ENCODE results near the gene ACOXL.

ACOXL gene

GRCh38 chr2:110771547-110772382, 39.4 kb downstream of the ACOXL start:
- no peak overlapping the region for H3K4me3 ChIP-seq (ENCODE audit: low read depth, low read length)
- no peak for DNase-seq (ENCODE audit: low read depth)
- no peak for TF ChIP-seq CTCF (conservative IDR thresholded peaks at IDR 0.05; ENCODE audit: low read depth, low read length)

- no peak overlapping the region for H3K4me3 ChIP-seq (ENCODE audit: low read depth, low read length)
- no peak for TF ChIP-seq CTCF (conservative IDR thresholded peaks at IDR 0.05; ENCODE audit: low read depth, low read length)
- no peak for DNase-seq (ENCODE audit: low read depth)
Measured at GRCh38 chr2:110772383-110772755, 40.0 kb downstream of the ACOXL start.

- no peak for DNase-seq (ENCODE audit: low read depth)
- TF ChIP-seq CTCF (conservative IDR thresholded peaks at IDR 0.05; ENCODE audit: low read depth, low read length) = no peak
Measured at GRCh38 chr2:110773401-110773921, 41.1 kb downstream of the ACOXL start.

GRCh38 chr2:110774701-110775100, 42.3 kb downstream of the ACOXL start:
- no peak for TF ChIP-seq CTCF (conservative IDR thresholded peaks at IDR 0.05; ENCODE audit: low read depth, low read length)

More at GRCh38 chr2:110773401-110773921, 41.1 kb downstream of the ACOXL start:
- H3K4me3 ChIP-seq (ENCODE audit: low read depth, low read length) = no peak overlapping the region

GRCh38 chr2:110777531-110778311, 45.3 kb downstream of the ACOXL start:
- TF ChIP-seq CTCF (conservative IDR thresholded peaks at IDR 0.05; ENCODE audit: low read depth, low read length) = no peak
- no peak overlapping the region for H3K4me3 ChIP-seq (ENCODE audit: low read depth, low read length)
- no peak for DNase-seq (ENCODE audit: low read depth)

More at GRCh38 chr2:110774701-110775100, 42.3 kb downstream of the ACOXL start:
- no peak for DNase-seq (ENCODE audit: low read depth)
- H3K4me3 ChIP-seq (ENCODE audit: low read depth, low read length) = no peak overlapping the region

- TF ChIP-seq CTCF (conservative IDR thresholded peaks at IDR 0.05; ENCODE audit: low read depth, low read length) = no peak
- no peak overlapping the region for H3K4me3 ChIP-seq (ENCODE audit: low read depth, low read length)
- no peak for DNase-seq (ENCODE audit: low read depth)
Measured at GRCh38 chr2:110780461-110780860, 48.1 kb downstream of the ACOXL start.
